HG02623 (cell line): ENCODE measurements around the gene SGCA.

Source experiments
- ATAC-seq: cut with Tn5 transposase; IDR thresholded peaks from one replicate; pipeline ENCODE4 v1.9.1; 2021; ENCODE audit warnings: moderate library complexity; ENCODE audit not compliant: unreplicated experiment

The SGCA gene

DNA sequence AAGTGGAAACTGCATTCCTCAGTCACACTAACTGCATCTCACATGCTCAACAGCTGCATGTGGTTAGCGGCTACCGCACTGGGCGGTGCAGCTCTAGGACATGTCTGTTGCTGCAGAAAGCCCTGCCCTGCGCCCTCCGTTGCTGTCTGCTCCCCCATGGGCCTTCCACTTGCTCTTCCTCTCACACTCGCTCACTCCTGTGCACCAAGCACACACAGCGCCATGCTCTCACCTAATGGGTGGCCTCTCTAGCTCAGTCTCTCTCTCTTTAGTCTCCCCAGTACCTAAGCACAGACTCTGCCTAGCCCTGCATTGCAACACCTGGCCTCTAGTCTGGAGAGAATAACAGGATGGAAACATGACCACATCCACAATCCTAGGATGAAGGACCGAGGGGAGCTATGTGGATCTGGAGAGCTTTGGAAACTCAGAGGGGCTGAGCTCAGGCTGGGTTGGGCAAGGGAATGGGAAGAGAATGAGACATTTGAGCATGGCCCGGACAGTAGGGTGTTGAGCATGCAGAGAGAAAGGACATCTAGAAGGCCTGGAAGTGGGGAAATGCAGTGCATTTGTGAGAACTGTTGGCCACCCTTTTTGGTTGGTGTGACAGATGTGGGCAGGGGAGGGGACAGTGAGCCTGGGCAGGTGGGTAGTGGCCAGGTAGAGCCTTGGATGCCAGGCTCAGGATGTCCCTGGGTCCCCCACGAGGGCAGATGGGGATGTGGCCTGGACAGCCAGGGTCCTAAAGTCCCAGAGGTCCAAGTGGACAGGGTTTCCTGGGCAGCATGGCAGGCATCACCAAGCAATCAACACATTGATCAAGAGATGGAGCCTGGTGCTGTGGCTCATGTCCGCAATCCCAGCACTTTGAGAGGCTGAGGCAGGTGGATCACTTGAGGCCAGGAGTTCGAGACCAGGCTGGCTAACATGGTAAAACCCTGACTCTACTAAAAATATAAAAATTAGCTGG, 16.1 kb downstream of the SGCA start:
- ATAC-seq = no peak

DNA sequence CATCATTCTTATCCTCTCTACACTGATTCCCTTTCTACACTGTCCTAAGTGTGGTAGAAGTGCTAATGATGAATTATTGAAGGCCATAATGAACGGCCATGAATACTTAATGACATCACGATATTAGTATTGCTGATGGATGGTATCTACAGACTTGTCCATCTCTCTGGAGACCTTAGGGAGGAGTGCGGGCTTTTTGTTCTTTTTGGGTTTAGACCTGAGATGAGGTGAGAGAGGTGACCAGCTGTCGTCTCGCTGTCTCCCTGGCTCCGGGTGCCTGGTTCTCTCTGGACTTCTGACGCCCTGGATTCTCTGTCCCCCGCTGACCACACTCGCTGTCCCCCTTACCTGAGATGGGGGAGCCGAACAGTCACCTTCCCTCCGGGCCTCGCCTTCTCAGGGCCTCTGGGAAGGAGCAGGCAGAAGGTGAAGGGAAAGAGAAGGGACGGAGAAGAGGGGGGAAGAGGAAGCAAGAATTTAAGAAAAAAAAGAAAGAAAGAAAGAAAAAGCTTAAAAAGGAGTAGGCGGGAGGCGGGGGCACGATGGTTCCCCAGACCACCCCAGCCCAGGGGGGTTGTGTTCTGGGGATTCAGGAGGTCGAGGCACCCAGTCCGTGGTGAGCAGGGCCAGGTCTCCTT, 17.1 kb downstream of the SGCA start:
- no peak for ATAC-seq

DNA sequence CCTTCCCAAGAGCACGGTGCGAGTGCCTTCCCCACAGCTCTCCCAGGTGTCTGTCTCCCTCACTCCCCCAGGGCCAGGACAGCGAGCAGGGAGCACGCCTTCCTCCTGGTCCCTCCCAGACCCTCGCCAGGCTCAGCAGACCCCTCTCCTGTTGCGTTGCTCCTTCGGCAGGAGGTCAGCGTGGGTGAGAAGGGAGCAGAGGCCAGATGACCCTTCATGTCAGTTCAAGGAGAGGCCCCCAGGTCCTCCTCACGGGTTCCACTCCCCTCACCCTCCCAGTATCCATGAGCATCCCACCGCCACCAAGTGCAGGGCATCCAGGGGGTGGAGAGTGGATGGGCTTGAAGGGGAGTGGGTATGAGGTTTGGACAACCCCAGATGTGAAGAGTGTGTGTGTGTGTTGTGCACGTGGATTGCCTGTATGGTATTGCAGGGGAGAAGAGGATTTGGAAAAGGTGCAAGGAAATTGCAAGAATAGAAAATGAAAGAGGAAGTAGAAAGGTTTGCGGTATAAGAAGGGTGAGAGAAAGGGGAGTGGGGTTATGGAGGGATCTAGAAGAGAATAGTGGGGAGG, 17.7 kb downstream of the SGCA start:
- ATAC-seq = no peak

DNA sequence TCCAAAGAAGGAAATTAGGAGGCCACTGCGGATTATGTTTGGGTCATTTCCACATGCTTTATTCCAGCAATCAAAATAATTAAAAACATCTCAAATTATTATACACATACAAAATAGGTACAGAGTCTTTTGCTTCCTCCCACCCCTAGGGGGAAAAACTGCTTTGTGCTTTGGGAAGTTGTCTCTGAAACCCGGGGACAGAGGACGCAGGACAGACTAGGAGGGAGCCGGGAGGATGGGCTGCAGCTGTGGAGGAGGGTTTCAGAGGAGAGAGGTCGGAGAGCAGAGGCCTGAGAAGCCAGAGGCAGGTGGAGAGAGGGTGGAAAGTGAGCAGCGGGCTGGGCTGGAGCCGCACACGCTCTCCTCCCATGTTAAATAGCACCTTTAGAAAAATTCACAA, 18.3 kb downstream of the SGCA start:
- no peak for ATAC-seq

DNA sequence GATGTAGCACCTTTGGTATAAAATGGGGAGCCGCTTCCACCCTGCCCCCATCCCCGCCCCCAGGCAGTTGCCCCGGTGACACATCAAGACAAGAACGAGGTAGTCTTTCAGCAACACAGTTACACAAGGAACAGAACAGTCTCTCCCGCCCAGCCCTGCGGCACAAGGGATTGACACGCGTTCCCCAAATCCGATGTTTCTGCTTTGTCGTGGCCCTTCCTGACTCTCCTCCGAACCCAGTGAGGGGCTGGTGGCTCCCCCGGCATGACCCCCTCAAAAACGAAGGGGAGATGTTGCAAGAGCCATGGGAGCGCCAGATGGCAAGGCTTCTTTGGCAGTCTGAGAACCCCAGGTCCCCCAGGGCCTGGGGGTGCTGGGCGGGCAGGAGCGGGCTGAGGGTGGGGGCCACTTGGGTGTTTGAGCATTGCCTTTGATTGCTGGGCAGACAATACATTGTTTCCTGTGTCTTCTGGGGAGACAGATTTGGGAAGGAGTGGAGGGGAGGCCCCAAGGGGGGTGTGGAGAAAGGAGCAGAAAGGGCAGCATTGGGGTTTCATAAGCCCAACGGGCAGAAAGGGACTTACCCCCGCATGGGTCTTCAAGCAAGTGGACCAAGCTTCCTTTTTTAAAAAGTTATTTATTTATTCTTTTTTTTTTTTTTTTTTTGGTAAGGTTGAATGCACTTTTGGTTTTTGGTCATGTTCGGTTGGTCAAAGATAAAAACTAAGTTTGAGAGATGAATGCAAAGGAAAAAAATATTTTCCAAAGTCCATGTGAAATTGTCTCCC, 19.0 kb downstream of the SGCA start:
- no peak for ATAC-seq

DNA sequence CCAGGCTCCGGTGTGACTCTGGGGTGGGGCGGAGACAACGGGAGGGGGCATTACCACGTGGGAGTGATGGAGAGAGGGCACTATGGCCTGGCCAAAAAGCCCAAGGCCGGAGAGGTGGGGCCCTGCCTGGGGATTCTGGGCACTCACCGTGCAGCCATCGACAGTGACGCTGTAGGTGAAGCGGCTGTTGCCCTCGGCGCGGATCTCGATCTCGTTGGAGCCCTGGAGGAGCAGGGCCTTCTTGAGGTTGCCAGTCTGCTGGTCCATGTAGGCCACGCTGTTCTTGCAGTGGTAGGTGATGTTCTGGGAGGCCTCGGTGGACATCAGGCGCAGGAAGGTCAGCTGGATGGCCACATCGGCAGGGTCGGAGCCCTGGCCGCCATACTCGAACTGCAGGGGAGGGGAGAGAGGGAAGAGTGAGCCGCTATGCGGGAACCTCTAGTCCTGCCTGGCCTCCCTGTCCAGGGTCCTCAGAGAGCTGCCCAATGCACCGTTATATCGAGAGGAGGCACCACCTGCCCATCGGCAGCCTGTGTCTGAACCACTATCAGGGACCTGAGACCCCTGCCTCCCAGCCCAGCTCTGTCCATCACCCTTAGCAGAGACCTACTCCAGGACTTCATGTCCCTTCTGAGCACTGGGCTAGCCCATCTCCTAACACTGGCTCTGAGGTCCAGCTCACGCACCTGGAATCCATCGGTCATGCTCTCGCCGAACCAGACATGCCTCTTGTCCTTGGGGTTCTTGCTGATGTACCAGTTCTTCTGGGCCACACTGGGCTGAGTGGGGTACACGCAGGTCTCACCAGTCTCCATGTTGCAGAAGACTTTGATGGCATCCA, 20.0 kb downstream of the SGCA start:
- no peak for ATAC-seq

DNA sequence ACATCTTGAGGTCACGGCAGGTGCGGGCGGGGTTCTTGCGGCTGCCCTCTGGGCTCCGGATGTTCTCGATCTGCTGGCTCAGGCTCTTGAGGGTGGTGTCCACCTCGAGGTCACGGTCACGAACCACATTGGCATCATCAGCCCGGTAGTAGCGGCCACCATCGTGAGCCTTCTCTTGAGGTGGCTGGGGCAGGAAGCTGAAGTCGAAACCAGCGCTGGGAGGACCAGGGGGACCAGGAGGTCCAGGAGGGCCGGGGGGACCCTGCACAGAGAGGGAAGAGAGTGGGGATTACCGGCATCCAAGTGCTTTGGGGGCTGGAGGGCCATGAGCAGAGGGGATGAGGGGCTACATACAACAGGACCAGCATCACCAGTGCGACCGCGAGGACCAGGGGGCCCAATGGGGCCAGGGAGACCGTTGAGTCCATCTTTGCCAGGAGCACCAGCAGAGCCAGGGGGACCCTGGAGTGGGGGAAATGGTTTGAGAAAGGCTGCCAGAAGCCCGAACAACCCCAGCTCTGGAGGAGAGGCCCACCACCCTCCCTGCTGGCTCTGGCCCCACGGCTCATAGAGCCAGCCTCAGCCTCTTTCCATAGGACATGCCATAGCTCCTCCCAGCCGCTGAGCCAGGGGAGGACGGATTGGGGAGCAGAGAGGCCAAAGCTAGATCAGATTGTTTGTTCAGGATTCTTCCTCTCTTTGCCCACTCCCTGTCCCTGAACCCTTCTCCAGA, 21.0 kb downstream of the SGCA start:
- ATAC-seq = no peak

DNA sequence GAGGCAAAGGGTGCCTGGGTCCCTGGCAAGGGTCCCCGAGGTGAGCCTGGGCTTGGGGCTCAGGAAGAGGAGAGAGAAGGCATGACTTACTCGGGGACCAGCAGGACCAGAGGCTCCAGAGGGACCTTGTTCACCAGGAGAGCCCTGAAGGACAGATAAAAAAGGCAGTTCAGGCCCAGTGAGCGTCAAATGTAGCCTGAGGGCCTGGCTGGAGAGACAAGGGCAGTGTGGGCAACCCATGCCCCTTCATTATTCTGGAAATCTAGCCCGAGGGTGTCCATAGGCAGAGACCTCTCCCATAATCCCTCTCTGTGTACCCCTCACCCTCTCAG, 21.6 kb downstream of the SGCA start:
- no peak for ATAC-seq

DNA sequence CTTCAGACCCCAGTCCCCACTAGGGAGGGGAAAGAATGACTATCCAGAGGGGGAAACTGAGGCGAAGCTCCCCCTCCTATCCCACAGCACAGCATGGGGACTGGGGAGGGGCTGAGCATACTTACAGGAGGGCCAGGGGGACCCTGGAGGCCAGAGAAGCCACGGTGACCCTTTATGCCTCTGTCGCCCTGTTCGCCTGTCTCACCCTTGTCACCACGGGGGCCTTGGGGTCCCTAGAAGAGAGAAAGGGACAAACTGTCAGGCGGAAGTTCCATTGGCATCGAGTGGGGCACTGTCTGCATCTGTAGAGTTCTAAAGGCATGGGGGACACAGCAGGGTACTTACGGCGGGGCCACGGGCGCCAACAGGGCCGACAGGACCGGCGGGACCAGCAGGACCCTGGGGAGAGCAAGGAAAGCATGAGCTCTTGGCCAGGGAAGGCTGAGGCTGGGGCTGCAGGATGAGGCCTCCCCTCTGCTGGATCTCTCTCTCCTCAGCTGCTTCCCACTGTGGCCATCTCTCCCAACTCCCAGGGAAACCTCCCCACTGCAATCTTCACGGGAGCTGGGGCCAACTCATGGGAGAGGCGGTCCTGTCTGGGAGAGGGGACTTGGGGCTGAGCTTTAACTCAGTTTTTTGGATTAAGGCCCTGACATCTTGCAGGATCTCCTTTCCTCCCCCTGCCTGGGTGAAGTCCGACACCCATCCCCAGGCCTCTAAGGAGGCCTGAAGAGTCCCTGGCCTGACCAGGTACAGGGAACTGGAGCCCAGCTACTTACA, 22.1 kb downstream of the SGCA start:
- no peak for ATAC-seq

DNA sequence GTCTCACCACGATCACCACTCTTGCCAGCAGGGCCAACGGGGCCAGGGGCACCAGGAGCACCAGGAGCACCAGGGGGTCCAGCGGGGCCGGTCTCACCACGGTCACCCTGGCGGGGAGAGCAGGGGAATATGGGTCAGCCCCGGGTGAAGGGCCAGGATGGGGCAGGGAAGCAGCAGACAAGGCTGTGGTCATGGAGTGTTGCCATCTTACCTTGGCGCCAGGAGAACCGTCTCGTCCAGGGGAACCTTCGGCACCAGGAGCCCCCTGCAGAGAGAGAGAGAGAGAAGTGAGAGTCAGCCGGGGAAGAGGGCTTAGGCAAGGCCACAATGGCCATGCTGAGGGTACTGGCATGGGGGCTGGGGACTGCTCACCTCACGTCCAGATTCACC, 22.7 kb downstream of the SGCA start:
- no peak for ATAC-seq

DNA sequence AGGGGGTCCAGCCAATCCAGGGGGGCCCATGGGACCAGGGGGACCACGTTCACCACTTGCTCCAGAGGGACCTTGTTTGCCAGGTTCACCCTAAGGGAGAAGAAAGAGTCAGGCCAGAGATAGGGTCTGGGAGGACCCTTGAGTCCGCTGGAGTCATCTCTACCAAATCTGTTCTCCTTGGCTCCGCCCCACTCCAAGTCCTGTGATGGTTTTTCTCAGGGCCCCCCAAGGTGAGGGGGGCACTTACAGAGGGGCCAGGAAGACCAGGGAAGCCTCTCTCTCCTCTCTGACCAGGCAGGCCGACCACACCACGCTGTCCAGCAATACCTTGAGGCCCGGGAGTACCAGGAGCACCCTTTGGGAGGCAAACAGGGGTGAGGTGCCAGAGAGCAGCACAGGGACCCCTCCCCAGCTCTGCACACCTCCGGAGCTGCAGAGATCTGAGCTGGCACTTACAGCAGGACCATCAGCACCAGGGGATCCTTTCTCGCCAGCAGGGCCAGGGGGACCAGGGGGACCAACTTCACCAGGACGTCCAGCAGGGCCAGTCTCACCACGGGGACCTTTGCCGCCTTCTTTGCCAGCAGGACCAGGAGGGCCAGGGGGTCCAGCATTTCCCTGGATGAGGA, 23.2 kb downstream of the SGCA start:
- ATAC-seq = no peak

DNA sequence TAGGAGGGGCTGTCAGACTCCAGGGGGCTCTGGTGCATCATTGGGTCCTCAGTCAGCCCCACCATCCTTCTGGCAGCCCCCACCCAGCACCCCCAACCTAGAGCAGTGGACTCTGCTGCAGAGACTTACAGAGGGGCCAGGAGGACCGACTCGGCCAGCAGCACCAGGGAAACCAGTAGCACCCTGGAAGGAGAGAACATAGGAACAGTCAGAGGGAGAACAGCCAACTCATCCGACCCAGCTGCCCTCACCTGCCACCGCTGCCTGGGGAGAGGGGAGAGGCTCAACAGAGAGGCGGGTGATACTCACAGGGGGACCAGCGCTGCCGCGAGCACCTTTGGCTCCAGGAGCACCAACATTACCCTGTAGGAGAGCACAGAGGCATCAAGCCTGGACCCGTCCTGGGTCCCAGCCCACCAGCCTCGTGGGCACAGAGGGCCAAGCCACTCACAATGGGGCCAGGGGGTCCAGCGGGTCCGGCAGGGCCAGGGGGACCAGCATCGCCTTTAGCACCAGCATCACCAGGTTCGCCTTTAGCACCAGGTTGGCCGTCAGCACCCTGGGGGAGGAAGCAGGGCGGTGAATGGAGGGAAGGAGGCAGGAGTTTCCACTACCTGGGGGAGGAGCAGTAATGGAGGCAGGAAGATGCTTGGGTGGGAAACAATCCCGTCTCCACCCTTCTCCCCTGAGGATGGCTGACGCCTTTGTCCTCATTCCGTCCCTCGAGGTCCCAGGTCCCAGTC, 23.9 kb downstream of the SGCA start:
- no peak for ATAC-seq

DNA sequence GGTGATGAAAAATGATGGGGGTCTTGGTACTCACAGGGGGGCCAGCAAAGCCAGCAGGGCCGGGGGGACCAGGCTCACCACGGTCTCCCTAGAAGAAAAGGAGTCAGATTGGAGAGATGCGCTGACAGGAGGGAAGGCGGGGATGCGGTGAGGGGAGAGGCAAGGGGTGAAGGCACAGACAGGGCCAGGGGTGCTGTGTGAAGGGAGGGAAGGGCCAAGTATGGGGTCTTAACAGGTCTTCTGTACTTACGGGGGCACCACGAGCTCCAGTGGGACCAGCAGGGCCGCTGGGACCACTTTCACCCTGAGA, 24.4 kb downstream of the SGCA start:
- ATAC-seq = no peak

DNA sequence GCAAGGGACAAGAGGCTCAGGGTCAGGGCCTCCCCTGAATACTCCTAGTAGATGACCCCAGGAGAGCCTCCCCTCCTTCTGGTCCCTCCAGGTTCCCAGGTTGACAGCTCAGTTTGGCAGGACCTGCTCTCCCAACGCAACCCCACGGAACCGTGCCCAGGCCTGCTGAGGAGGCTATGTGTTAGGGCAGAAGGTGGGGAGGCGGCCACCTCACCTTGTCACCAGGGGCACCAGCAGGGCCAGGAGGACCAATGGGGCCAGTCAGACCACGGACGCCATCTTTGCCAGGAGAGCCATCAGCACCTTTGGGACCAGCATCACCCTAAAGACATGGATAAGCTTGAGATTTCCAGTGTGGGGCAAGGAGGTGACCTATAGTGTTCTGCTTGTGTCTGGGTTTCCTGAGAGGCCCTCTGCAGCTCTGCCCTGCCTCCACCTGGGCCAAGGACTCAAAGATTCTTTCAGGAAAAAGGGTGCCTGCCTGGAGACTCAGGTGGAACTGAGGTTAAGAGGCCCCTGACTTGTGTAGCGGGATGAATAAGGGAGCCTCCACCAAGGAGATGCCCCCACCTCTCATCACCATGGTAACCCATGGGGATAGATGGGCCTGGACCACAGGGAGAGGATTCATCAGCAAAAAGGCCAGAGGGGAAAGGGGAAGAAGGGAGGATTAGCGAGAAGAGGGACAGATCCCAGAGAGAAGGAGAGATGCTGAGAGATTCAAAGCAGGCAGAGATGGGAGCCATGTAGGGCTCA, 25.0 kb downstream of the SGCA start:
- ATAC-seq = no peak

DNA sequence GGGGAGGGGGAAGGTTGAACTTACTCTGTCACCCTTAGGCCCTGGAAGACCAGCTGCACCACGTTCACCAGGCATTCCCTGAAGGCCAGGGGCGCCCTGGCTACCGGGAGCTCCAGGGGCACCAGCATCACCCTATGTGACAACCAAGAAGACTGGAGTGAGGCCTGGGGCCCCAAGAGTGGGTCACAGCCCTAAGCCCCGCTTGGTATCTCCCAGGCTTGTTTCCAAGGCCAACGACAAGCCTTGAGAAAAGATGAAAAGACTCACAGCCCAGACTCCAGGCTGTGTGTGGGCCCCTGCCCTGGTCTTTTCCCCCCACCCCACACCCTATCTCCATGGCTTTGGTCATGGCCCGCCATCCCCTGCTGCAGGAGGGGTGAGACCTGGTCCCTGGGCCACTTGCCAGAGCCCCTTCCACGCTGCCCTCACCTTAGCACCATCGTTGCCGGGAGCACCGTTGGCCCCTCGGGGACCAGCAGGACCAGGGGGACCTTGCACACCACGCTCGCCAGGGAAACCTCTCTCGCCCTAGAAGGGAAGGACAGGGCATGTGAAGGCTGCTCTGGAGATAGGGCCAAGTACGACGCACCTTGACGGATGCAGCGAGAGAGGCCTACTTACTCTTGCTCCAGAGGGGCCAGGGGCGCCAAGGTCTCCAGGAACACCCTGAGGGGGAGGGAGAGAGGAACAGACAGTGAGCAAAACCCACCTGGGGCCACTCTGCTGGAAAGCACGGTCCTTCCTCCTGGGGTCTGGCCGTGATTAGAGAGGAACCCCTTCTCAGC, 25.7 kb downstream of the SGCA start:
- ATAC-seq = no peak

DNA sequence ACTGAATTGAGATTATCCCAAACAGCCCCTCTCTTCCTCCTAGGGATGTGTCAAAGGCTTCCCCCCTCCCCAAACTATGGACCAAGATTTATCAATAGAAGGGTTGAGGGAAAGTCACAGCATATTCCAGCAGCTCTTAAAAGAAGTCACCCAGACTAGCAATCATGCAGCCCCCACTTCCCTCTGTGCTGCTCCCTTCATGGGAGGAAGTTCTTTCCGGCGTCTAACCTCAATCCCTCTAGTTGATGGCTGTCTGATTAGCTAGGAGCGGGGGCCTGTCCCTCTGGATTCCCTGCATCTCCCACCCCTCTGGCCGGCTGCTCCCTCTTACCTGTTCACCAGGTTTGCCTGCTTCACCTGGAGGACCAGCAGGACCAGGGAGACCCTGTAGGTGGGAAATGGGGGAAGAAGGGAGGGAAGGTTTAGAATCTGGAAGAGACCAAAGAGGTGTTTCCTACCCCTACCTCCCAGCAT, 26.4 kb downstream of the SGCA start:
- ATAC-seq = no peak
